ENCODE measurements around the gene SLCO2A1.

SLCO2A1 gene

DNA sequence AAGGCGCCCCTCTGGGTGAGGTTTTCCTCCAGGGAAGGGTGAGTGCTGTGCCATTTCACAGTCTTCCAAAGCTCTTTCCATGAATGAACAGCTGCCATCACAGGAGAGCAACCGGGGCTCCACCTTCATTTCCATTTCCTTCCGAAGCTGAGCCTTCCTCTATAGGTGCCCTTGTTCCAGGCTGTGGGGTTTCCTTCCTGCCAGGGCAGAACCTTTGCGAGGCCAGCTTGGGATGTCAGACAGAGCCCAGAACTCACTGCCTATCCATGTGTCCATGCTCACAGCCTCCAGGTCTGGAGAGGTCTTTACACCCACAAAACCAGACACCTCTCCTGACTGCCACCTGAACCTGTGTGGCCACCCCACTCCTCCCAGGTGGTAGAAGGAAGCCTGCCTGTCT is 49.2 kb downstream of the SLCO2A1 start:
- no peak for DNase-seq (ENCODE audit: low read depth)

DNA sequence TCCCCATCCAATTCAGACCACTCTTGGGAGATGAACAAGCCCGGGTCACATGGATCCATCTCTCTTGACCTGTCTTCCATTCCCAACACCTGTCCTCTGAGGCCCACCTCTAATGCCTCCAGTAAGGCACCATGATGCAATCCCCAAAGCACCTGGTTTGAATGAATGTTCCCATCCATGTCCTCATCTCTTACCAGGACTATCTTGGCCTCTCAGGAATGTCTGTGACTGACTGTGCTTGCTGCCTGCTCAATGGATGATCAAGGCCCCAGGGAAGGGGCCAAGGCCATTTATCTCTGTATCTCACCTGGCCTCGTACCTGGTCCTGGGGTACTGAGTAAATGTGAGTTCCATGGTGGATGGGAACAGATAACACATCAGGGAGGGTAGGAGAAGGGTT is 49.7 kb downstream of the SLCO2A1 start:
- no peak for DNase-seq (ENCODE audit: low read depth)

DNA sequence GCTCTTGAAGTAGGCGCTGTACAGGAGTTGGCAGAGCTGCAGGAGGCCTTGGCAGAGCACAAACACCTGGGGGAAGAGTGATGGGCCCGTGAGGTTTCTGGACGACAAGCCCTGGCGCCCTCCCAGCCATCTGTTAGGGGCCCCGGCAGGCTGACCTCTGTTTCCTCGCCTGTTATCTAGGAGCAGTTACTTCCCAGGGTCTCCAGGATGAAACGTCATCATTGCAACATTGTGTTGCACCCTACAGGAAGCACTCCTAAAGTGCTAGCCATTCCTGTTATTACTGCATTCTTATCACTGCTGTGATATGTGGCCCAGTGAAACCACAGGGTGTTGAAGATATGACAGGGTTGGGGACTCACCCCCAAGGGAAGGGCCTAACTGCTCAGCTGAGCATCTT is 50.2 kb downstream of the SLCO2A1 start:
- DNase-seq (ENCODE audit: low read depth) = no peak

DNA sequence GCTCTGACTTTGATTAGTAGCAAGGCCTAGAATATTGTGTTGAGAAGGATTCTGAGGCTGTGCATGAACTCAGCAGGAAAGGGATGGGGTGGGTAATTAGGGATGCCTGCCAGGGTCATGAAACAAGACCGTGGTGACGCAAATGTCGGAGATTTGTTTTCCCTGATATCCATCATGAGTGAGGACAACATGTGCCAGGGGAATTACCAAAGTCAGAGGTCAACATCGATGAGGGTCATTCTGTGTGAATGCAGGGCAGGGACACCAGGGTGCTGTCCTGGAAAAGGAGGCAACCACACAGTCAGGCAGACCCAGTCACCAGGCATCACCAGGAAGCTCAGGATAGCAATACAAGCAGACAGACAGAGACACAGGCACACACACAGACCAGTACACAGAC is 52.2 kb downstream of the SLCO2A1 start:
- DNase-seq (ENCODE audit: low read depth) = no peak

DNA sequence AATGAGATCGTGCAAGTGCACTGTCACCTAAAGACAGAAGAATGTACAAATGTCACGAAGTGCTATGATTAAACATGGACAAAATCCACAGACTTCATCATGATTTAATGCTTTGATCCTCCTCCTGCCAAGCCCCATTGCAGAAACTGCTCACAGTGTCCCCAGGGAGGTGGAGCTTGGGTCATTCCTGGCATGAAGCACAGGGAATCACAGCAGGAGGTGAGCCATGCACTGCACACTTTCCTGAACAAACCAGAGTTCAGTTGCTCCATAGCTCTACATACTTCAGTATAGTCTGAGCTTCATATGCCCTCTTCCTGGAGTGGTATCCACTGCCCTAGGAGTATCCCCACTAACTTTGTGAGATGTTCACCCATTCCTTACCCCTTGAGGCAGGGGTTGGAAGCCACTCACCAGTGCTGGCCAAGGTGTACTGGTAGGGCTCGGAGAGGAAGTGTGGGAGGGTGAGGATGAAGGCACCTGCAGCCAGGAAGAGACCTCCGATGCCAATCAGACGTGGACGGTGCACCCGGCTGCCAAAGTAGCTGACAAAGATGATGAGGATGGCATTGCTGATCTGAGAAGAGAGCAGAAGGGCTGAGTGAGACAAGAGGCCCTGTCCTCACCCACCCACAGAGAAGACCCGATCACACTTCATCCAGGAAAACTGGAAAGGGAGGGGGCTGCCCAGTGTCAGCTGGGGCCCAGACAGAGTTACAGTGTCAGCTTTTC is 56.3 kb downstream of the SLCO2A1 start:
- no peak for DNase-seq (ENCODE audit: low read depth)

DNA sequence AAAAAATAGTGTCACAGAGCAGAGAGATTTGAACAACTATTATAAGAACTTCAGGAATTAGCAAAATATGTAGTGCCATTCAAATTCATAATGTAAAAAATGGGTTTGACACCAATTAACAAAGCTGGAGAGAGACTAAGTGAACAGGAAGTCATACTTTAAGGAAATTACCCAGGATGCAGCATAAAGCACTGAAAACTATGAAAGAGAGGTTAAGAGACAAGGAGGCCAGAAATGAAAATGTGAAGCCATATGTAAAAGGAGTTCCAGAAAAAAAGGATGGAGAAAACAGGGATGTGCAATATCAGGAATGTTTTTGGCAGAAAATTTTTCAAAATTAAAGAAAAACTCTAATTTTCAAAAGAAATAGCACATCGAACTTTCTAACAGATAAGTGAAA is 57.6 kb downstream of the SLCO2A1 start:
- no peak for DNase-seq (ENCODE audit: low read depth)

DNA sequence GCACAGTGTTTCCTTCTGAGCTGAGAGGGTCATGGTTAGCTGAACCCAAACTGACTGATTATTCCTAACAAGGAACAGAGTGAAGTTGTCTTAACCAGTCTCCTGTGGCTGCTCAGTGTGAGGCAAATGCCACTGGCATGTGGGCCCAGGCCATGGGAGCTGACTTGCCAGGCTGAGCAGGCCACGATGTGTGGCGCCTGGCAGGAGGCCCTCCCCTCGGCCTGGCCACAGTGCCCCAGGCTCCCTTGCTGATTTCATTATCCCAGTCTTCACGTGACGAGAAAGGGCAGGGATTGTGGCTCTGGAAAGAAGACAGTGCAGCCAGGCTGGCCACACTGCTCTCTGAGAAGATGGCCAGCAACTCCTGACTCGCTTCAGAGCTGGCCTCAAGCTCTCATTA is 58.8 kb downstream of the SLCO2A1 start:
- no peak for DNase-seq (ENCODE audit: low read depth)

DNA sequence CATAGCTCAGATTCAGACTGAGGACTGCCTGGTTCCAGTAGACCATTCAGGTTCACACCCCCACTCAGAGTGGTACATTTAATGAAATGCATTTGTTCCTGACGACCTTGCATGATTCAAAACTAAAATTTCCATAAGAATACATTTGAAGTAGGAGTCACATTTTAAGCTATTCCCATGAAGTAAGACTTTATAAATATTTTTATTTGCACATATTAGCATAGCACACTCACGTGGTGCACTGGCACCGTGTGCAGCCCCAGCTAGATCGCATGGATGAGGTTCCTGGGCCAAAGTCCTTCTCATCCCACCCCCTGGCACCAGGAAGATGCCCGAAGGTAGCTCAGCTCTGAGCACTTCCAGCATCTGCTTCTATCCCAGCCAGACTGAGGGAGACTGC is 59.4 kb downstream of the SLCO2A1 start:
- DNase-seq (ENCODE audit: low read depth) = no peak

DNA sequence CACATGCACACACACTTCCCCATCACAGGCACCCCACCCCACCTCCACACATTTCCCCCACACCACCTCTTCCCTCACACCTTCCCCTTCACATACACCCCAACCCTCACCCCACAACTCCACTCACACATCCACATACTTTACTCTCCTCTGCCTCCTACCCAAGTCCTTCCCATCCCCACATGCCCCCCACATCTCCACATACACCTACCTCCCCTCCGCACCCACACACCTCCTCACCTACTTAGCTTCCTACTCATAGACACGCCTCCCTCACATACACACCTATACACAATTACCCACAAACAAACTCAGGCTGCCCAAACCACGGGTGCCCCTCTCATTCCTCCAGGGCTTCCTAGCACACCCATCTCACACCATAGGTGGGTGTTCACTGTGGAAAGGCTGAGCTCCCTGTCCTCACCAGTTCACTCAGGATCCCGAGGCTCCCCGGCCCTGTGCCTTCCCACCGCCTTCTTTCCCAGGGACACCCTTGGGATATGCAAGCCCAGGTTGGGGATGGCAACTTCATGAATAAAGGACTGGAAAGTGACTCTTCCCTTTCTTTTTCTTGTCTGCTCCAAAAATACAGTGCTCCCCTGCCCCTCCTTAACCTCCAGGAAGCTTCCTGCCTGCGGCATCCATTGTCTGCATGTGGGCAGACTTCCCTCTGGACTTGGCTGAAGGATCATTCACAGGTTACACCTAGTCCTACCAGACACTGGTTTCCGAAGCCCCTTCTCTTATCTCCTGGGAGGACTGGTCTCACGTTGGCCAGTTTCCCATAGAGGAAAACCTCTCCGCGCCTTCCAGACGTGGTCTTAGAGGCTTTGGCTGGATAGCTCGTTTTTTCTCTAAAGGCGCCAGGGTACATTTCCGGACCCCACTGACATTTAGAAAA is 61.5 kb downstream of the SLCO2A1 start:
- no peak for DNase-seq (ENCODE audit: low read depth)

DNA sequence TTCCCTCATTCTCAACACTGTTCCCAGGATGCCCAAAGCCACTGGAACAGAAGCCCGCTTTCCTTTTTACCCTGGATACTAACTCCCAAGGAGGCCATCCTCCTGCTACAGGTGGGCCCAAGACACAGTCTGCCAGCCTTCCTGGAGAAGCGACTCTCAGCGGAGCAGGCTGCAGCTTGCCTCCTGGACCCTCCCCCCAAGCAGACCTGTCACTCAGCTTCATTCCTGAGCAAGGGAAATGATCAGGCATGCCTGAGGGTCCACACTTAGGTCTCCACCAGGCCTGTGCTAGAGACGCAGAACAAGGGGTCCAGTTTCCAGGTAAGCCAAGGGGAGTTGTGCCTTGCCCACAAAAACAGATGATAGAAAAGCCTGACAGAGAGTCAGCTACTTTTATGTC is 62.8 kb downstream of the SLCO2A1 start:
- DNase-seq (ENCODE audit: low read depth) = no peak

DNA sequence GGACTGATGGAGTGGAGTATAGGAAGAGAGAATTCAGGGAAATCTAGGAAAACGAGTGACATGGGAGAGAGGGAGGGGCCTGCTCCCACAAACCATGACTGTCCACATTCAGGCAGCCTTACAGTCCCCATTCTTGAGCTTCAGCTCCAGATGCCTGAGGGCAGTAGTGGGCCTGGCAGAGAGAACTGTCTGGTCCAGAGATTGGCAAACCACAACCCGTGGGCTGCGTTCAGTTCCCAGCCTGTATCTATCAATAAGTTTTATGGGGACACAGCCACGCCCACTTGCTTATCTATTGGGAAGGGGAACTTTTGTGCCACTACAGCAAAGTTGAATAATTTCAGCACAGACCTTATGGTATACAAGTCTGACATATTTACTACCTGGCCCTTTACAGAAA is 63.8 kb downstream of the SLCO2A1 start:
- no peak for DNase-seq (ENCODE audit: low read depth)

DNA sequence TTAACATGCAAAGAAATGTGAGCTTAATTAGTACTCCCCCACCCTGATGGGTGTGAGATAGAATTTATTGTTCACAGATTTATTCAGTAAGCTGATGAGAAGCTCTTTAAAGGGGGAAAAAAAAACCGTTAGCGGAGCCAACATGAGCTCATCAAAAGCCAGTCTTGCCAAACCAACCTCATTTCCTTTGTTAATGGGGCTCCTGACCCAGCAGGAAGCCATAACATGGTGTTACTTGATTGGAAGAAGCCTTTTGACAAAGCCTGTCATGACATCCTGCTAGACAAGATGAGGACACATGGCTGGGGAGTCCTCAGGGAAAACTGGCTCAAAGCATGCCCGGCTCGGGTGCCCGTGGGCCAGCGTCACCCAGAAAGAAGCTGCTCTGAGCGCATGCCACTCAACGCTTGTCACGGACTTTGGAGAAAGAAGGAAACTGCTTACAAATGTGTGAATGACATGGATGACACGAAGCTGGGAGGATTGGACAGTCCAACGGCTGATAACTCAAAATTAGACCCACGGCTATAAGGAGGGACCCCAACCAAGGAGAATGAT is 64.6 kb downstream of the SLCO2A1 start:
- no peak for DNase-seq (ENCODE audit: low read depth)

DNA sequence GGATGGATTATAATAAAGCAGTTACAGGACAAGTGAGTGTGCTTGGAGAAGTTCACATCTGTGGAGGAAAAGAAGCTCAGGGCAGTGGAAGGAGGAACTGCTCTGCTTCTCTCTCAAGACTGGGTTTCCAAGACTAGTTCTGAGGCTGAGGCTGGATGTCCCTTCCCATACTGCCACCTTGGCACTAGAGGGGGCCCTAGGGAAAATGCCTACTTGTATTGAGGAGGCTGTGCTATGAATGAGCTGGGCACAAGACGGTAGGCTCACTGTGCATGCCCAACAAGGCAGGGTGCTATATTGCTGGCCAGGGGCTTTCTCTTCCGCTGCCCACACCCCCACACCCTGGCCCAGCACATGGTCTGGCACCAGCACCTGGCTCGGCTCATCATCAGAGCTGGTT is 65.2 kb downstream of the SLCO2A1 start:
- DNase-seq (ENCODE audit: low read depth) = no peak

DNA sequence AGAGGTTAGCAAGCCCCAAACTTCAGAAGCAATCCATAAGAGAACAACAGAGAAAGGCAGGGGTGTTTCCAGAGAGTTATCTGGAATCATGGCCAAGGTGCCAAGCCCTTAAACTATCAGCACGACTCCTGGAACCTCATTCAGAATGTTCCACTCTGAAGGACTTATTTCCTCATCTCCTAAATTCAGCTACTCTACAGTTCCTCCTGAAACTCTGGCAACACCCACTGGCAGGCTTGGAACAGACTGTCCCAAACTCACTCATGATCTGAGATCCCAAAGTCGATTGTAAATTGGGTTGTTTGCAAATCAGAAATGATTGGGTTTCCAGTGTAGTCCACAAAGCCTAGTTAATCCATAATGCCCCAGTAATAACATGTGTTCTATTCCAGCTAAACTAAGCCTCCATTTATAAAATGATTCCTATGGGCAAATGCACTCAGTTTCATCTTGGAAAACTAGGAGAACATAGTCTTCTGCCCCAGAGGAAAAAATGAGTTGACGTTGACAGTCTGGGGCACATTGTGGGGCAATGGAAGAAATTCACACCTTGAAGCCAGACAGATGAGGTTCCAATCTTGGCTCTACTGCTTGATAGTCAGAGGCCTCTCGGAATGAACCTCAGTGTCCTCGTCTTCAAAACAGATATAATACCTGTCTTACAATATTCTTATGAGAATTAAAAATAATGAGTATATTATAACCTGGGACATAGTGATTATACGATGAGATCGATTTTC is 65.9 kb downstream of the SLCO2A1 start:
- no peak for DNase-seq (ENCODE audit: low read depth)

- no peak for DNase-seq (ENCODE audit: low read depth)
These were observed 66.9 kb downstream of the SLCO2A1 start for GRCh38 chr3:133962849-133963248.

GRCh38 chr3:133958071-133958805 is 71.5 kb downstream of the SLCO2A1 start:
- DNase-seq (ENCODE audit: low read depth) = no peak

- DNase-seq (ENCODE audit: low read depth) = no peak
These were observed 72.7 kb downstream of the SLCO2A1 start for GRCh38 chr3:133956982-133957381.

DNA sequence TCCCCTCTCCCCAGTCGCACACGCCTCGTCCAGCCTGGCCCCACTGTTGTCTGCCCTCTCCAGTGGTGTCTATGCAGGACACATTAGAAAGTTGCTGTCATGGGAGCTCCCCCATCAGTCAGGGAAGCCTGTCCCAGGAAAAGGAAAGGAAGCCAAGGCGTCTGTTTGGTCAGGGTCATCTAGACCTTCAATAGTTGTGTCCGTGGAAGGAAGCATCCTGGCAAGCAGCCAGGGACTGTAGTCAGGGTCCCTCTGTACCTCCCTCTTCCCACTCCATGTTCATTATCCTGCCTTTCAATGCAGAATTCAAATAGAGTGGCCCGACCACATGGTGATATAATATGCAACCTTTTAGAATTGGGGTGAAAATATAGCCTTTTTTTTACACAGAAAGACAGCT is 73.4 kb downstream of the SLCO2A1 start:
- DNase-seq (ENCODE audit: low read depth) = no peak

DNA sequence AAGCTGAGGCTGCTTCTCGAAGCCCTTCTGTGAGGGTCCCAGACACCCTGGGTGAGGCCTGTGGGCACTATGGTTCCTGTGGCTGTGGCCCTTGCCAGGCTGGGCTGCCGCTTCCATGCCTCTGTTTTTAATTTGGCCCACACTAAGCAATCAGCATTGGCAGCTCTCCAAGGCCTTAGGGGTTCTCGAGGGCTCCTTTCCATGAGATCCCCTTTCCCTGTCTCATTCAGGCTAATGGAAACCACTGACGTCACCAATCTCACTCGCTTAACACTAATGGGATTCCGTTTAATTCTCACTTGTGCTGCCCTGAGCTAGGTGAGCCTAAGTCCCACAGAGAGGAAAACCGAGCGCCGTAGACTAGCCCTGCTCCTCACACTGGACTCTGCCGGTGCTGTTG is 73.8 kb downstream of the SLCO2A1 start:
- no peak for DNase-seq (ENCODE audit: low read depth)

DNA sequence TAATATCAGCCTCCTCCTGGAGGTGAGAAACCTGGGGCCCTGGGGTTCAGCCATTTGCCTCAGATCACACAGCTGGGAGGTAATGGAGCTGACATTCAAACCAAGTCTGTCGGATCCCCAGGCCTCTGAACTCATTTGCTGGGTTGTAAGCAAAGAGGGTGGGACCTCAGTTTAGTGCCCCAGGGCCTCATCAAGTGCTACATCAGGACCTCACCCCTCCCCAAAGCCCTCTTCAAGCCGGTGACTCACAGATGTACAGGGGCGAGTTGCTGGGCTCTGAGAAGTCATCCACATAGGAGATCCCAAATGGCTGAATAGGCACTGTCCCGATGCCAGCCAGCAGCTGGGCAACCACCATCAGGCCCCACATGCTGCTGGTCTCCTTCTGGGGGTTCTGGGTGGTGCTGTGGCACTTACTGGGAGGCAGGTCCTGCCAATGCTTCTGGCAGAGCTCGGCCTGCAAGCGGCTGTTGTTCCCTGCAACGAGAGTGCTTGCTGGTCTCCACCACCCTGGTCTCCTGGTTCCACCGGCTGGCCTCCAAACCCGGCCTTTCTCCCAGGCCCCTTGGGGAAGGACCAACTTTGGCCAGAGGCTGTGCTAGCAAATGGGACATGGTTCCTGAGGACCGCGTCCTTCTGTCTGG is 74.9 kb downstream of the SLCO2A1 start:
- no peak for DNase-seq (ENCODE audit: low read depth)

DNA sequence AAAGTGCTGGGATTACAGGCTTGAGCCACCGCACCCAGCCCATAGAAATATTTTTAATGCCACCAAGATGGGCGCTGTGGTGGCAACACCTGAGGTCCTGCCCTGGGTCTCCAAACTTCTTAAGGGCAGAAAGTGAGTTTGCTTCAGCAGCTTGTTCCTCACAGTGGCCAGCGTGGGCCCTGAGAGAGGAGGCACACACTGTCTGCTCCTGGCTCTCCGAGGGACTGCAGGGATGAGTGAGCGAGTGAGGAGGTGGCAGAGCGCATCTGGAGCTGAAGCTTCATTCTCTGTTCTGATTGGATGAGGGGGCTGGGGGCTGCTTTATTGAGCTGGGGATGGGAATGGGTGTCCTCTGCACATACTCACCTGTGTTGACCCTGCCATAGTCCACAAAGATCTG is 76.4 kb downstream of the SLCO2A1 start:
- no peak for DNase-seq (ENCODE audit: low read depth)

All from activated T-helper 9 cell treated with anti-CD3 and anti-CD28 coated beads, Interleukin-2, amount 50 U/mL, for 16 hours (primary cell).